Rectal smooth muscle tissue (tissue), 1 donor: ENCODE measurements around the gene SESN3.

Experiments
- H3K27ac ChIP-seq: one replicate; pipeline ENCODE4 v1.7.0; 2013; ENCODE audit warnings: low read depth, low read length, inconsistent platforms
- H3K27me3 ChIP-seq: one replicate; pipeline ENCODE4 v1.7.0; 2013; ENCODE audit warnings: low read length; ENCODE audit not compliant: control insufficient read depth, insufficient read depth
- H3K36me3 ChIP-seq: one replicate; pipeline ENCODE4 v1.7.0; 2013; ENCODE audit warnings: low read length; ENCODE audit not compliant: control insufficient read depth, insufficient read depth
- H3K4me1 ChIP-seq: one replicate; pipeline ENCODE4 v1.7.0; 2013; ENCODE audit warnings: low read length; ENCODE audit not compliant: control insufficient read depth, insufficient read depth
- H3K4me3 ChIP-seq: one replicate; pipeline ENCODE4 v1.7.0; 2013; ENCODE audit warnings: low read length
- H3K9ac ChIP-seq: one replicate; pipeline ENCODE4 v1.7.0; 2013; ENCODE audit warnings: low read length

SESN3 gene

DNA sequence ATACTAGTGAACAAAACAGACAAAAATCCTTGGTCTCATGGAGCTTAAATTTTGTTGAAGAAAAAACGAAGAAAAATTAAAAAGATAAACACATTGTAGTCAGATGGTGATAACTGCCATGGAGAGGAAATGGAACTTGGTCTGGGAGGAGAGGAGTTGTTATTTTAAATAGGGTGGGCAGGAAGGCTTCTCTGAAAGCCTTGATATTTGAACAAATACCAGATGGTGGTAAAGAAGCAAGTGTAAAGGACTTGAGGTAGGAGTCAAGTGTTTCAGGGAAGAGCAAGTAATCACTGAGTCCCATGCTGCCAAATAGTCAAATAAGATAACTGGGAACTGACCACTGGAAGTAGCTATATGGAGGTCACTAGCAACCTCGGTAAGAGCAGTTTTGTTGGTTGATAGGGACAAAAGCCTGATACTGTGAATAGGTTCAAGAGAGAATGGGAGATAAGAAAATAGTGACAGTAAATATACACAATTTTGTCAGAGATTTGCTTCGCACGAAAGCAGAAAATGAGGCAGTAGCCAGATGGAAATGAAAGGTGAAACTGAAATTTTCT is 55.1 kb downstream of the SESN3 start:
- Histone ChIP-seq H3K27ac (no peak overlapping the region), H3K9ac (no peak overlapping the region), H3K27me3 (no peaks in the 10 kb centered on the region), H3K4me3 (no peak overlapping the region), H3K36me3 (no peaks in the 10 kb centered on the region), H3K4me1 (no peaks in the 10 kb centered on the region)

DNA sequence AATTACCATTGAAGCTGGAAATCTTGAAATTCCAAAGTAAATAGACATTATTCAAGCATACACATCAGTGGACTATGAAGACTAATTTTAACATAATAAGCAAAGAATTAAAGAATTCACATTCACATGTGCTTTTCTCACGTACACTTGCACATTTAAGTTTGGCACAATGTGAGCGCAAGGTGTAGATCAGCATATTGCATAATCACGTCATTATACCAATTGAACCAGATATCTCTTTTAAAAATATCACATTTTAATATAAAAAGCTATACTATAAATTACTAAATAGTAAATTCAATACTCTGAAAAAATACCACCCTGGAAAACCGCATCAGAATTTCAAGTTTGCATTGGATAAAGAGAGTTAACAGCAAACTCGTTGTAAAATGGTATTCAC is 60.7 kb downstream of the SESN3 start:
- no peak overlapping the region for H3K4me3 ChIP-seq
- no peaks in the 10 kb centered on the region for H3K4me1 ChIP-seq
- H3K27me3 ChIP-seq: no peaks in the 10 kb centered on the region
- no peak overlapping the region for H3K27ac ChIP-seq
- no peaks in the 10 kb centered on the region for H3K36me3 ChIP-seq
- no peak overlapping the region for H3K9ac ChIP-seq

DNA sequence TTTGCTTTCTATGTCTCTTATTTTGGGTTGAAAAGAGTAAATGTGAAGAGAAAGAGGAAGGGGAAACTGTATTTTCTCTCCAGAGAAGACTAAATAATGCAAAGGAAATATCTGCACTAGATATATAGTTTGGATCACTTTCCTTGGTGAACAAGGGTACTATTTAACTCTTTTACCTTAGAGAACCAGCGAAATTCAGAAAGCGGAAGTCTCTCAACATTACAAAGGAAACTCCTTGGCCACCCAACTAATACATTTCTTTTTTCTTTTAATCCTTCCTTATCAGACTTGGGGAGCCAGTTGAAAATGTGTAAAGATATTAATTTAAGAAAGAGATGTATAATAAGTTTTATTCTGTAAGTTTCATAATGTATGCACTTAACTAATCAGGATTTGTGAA is 64.2 kb downstream of the SESN3 start:
- no peaks in the 10 kb centered on the region for H3K4me1 ChIP-seq
- no peaks in the 10 kb centered on the region for H3K27me3 ChIP-seq
- H3K4me3 ChIP-seq: no peak overlapping the region
- H3K36me3 ChIP-seq: no peaks in the 10 kb centered on the region
- H3K27ac ChIP-seq: no peak overlapping the region
- H3K9ac ChIP-seq: no peak overlapping the region

DNA sequence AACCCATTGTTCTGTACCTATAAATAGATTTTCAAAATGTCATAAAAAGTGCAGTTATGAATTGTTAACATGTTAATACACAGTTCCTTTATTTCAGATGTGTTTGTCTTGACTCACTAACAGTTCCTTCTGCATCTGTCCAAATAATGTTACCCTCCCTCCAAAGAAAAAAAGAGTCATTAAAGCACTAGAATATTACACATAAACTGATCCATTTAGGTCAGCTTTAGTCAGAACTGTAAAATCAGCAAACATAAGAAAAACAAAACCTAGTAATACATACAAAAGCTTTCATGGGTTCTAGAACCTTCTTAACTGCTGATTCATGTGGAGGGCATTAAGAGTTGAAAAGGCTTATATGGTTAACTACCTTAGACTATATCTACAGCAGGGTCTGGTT is 65.4 kb downstream of the SESN3 start:
- H3K9ac ChIP-seq: no peak overlapping the region
- no peak overlapping the region for H3K27ac ChIP-seq
- H3K4me3 ChIP-seq: no peak overlapping the region
- no peaks in the 10 kb centered on the region for H3K4me1 ChIP-seq
- no peaks in the 10 kb centered on the region for H3K27me3 ChIP-seq
- H3K36me3 ChIP-seq: no peaks in the 10 kb centered on the region

DNA sequence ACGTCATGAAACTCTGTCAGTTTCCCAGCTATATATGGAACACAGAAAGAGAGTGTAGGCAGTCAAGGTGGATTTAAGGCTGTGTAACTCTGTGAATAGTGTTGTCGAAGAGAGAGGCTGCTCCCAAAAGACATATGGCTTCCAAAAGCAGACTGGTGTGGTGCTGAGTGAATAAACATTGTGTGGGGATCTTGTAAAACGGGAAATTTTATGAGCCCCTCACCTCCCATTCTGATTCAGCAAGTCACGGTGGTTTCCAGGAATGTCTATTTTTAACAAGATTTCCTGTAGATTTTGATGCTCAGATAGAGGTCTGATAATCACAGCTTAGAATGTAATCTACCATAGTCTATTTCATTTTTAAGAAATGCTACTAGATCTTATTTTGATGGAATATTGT is 67.9 kb downstream of the SESN3 start:
- Histone ChIP-seq H3K36me3 (no peaks in the 10 kb centered on the region), H3K4me1 (no peaks in the 10 kb centered on the region), H3K27ac (no peak overlapping the region), H3K27me3 (no peaks in the 10 kb centered on the region), H3K9ac (no peak overlapping the region), H3K4me3 (no peak overlapping the region)

DNA sequence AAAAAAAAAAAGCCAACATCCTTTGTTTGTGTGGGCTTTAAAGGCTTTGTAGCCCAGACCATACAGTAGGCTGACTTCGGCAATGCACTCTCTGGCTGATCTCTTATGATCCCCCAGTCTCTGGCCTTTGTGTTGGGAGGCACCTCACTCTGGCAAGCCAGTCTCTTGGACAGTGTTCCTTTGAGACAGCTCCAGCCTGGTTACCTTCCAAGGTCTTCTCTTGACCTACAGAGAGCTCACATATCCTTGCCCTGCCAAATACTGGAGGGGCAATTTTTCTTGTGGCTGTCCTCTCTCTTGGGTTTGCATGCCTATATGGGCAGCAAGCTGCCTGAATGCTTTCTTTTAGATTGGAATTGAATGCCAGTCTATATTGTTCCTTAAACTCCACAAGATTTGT is 69.8 kb downstream of the SESN3 start:
- no peak overlapping the region for H3K9ac ChIP-seq
- no peaks in the 10 kb centered on the region for H3K27me3 ChIP-seq
- H3K4me3 ChIP-seq: no peak overlapping the region
- H3K27ac ChIP-seq: no peak overlapping the region
- H3K4me1 ChIP-seq: peaks cover 8% of the 10 kb centered on the region
- H3K36me3 ChIP-seq: no peaks in the 10 kb centered on the region

DNA sequence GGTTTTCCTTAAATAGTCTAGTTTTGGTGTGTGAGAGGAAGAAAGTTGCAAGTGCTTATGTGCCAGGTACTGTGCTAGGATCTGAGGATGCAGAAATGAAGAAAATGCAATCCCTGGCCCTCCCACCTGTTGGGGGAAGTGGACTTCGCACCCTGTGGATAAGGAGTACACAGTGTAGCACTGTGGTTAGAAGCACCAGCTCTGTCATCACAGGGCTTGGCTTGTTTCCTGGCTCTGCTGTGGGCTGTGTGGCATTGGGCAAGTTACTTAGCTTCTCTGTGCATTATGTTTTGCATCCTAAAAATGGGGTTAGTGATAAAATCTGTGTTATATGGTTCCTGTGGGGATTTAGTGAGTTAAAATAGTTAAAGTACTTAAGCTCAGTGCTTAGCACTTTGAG is 73.2 kb downstream of the SESN3 start:
- Histone ChIP-seq H3K27me3 (no peaks in the 10 kb centered on the region), H3K27ac (no peak overlapping the region), H3K36me3 (no peaks in the 10 kb centered on the region), H3K9ac (no peak overlapping the region), H3K4me1 (peaks cover 9% of the 10 kb centered on the region), H3K4me3 (no peak overlapping the region)

DNA sequence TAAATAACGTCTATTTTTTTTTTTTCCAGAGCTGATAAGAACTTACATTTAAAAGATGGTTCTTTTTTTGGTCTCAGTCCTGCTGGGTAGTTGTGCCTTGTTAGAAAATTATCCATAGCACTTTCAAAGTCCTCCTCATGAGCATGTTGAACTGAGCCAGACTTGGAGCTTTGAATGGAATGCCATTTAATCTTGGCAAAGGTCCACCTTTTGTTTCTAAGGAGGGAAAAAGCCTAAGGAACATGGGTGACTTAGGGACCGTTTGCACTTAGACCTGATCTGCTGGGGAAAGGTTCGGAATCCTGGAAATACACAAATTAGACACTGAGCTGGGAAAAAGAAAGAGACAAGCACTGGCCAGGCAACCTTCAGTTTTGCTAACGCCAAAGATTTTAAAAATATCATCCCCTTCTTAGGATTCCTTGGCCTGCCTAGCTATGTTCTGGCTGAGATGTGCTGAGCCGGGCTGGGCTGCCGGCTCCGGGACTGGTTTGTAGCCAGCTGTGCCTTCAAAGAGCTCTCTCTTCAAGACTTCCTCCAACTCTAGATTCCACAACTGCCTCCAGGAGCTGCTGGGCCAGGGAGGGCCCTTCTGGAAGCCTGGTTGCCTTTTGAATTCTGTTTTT is 74.0 kb downstream of the SESN3 start:
- H3K4me3 ChIP-seq: no peak overlapping the region
- peak overlapping the region; percentile 45 for H3K27ac ChIP-seq

DNA sequence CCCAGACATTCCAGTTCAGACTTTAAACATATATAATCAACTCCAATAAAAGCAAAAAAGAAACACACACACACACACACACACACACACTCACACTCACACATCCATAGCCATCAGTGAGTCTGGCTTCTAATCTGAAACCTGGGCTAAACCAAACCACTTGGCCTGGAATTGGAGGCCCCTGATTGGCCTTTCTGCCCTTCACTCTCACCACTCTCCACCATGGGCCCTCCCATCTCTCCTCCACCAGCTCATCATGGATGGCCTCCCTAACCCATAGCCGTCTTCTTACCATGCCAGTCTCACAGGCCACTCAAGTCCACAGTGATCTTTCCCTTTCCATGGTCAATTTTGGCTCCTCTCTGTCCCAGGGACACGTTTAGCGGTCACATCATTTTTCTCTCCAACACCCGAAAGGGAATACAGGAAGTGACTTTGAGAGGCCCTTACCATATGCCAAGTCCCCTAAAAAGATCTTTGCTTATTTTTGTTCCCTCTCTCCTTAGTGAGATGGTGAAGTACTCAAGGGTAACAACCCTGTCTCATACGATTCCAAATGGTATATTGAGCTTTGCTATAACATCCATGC is 74.8 kb downstream of the SESN3 start:
- no peaks in the 10 kb centered on the region for H3K27me3 ChIP-seq
- peak overlapping the region; percentile 45 for H3K27ac ChIP-seq
- no peak overlapping the region for H3K9ac ChIP-seq
- no peak overlapping the region for H3K4me3 ChIP-seq
- H3K4me1 ChIP-seq: peaks cover 13% of the 10 kb centered on the region
- H3K36me3 ChIP-seq: no peaks in the 10 kb centered on the region

More for the DNA sequence above, 74.0 kb downstream of the SESN3 start:
- Histone ChIP-seq H3K9ac (no peak overlapping the region), H3K27me3 (no peaks in the 10 kb centered on the region), H3K4me1 (peaks cover 9% of the 10 kb centered on the region), H3K36me3 (no peaks in the 10 kb centered on the region)

DNA sequence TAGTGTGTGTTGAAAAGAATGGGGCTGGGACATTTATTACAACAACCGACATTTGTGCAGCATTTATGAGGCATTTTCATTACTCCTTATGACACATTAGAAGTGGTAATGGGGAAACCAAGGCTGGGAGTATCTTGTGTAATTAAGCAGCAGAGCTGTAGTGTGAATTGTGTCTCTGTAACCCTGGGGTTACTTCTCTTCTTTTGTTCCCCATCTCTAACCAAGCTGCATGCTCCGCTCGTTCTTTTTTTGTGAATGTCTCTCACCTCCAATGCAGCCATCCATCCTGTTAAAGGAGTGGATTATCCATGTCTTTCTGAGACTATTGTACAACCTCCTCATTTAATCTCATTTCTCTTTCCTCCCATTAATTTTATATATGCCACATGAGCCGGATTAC is 75.6 kb downstream of the SESN3 start:
- no peaks in the 10 kb centered on the region for H3K27me3 ChIP-seq
- H3K4me3 ChIP-seq: no peak overlapping the region
- H3K9ac ChIP-seq: no peak overlapping the region
- H3K36me3 ChIP-seq: no peaks in the 10 kb centered on the region
- H3K27ac ChIP-seq: no peak overlapping the region
- peaks cover 13% of the 10 kb centered on the region for H3K4me1 ChIP-seq

DNA sequence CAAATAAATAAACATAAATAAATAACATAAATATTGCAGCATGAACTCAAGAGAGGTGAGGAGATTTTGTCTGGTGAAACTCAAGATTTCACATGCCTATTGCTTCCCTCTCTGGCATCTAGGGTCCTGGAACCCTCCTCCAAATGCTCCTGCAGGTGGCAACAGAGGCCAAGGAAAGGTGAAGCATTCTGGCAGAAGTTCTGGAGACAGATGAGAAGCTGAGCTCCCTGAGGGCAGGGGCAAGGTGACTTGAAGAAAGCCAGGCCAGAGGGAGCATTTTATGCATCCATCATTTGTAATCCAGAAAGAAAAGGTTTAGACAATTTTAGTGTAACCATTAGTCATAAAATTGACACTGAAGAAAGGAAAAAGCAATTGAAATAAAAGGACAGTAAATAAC is 76.5 kb downstream of the SESN3 start:
- peaks cover 13% of the 10 kb centered on the region for H3K4me1 ChIP-seq
- no peaks in the 10 kb centered on the region for H3K36me3 ChIP-seq
- H3K27me3 ChIP-seq: no peaks in the 10 kb centered on the region
- no peak overlapping the region for H3K4me3 ChIP-seq
- H3K27ac ChIP-seq: no peak overlapping the region
- H3K9ac ChIP-seq: no peak overlapping the region

DNA sequence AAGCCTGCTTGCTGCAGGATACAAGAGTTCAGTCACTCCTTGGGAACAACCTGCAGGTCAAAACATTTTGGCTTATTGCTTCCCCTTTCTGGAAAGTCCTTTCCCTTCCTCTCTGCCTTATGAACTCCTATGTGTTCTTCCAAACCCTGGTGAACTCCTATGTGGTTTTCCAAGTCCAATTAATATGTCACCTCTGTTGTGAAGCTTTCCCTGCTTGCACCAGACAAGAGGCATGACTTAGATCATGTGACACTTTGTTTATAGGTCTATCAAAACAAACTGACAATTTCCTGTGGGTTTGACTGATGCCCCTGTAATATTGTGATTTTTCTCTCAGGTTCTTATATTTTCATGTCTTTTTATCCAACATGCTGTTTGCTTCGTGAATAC is 77.2 kb downstream of the SESN3 start:
- Histone ChIP-seq H3K9ac (no peak overlapping the region), H3K36me3 (no peaks in the 10 kb centered on the region), H3K27me3 (no peaks in the 10 kb centered on the region), H3K4me3 (peak overlapping the region; percentile 25), H3K27ac (no peak overlapping the region), H3K4me1 (peaks cover 13% of the 10 kb centered on the region)
